ENCODE measurements around the gene PSMA6.
"Not testable (repeated sequence)": the region's sequence is repeated elsewhere in the genome, so short reads cannot be mapped to it uniquely, and the experiment has no call there.

PSMA6 gene

DNA sequence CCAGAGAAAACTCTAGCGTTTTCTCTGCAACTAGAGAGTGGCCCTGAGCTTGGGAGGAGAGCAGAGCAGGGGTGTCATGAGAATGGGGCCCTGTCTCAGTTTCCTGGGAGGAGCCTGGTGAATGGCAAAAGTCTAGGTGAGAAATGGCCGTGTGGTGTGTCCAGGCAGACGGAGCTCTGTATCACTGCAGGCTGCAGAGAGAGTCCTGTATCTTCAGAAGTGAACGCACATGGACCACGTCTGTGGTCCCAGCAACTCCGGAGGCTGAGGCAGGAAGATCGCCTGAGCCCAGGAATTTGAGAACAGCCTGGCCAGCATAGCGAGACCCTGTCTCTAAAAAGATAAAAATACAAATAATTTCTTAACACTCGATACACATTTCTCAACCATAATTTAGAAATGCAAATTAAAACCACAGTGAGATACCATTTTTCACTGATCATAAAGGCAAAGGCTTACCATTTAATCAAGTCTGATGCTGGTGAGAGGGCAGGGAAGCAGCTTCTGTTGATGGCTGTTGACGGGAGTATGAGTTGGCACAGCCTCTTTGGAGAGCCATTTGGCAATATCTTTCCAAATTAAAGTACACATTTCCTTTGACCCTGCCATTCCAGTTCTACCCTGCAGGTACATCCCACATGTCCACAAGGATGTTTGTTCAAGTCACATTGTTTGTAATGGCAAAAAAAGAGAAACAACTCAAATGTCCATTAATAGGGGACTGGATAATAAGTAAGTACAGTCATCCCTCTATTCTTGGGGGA, 61.4 kb downstream of the PSMA6 start:
- Histone ChIP-seq H3K79me2 (no peaks in the 10 kb centered on the region), H3K9ac (no peak overlapping the region), H3K36me3 (ENCODE audit: control insufficient read depth, insufficient read depth, low read length) (no peaks in the 10 kb centered on the region), H3K9me3 (ENCODE audit: control insufficient read depth, low read length) (no peaks in the 10 kb centered on the region), H3K4me3 (ENCODE audit: low read depth, low read length) (no peak overlapping the region), H2AFZ (peak overlapping the region; percentile 88), H3K4me2 (ENCODE audit: low read length) (no peak overlapping the region), H3K4me1 (peaks cover 30% of the 10 kb centered on the region), H3K27me3 (ENCODE audit: control insufficient read depth, insufficient read depth, low read length) (no peaks in the 10 kb centered on the region), H3K27ac (peak overlapping the region; percentile 62)
- TF ChIP-seq, protein P1, sequence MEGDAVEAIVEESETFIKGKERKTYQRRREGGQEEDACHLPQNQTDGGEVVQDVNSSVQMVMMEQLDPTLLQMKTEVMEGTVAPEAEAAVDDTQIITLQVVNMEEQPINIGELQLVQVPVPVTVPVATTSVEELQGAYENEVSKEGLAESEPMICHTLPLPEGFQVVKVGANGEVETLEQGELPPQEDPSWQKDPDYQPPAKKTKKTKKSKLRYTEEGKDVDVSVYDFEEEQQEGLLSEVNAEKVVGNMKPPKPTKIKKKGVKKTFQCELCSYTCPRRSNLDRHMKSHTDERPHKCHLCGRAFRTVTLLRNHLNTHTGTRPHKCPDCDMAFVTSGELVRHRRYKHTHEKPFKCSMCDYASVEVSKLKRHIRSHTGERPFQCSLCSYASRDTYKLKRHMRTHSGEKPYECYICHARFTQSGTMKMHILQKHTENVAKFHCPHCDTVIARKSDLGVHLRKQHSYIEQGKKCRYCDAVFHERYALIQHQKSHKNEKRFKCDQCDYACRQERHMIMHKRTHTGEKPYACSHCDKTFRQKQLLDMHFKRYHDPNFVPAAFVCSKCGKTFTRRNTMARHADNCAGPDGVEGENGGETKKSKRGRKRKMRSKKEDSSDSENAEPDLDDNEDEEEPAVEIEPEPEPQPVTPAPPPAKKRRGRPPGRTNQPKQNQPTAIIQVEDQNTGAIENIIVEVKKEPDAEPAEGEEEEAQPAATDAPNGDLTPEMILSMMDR (IDR thresholded peaks at IDR 0.05): no peak

DNA sequence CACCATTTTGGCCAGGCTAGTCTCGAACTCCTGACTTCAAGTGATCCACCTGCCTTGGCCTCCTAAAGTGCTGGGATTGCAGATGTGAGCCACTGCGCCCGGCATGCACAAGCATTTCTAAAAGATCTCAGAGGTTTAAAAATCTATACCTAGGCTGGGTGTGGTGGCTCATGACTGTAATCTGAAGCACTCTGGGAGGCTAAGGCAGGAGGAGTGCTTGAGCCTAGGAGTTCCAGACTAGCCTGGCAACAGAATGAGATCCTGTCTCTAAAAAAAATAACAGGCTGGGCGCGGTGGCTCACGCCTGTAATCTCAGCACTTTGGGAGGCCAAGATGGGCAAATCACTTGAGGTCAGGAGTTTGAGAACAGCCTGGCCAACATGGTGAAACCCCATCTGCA, 63.1 kb downstream of the PSMA6 start:
- not testable (repeated sequence) for H2AFZ ChIP-seq; H3K9me3 ChIP-seq (ENCODE audit: control insufficient read depth, low read length); H3K4me2 ChIP-seq (ENCODE audit: low read length); H3K36me3 ChIP-seq (ENCODE audit: control insufficient read depth, insufficient read depth, low read length); H3K27ac ChIP-seq; H3K9ac ChIP-seq; H3K27me3 ChIP-seq (ENCODE audit: control insufficient read depth, insufficient read depth, low read length); H3K79me2 ChIP-seq; H3K4me3 ChIP-seq (ENCODE audit: low read depth, low read length)
- peaks cover 30% of the 10 kb centered on the region for H3K4me1 ChIP-seq

DNA sequence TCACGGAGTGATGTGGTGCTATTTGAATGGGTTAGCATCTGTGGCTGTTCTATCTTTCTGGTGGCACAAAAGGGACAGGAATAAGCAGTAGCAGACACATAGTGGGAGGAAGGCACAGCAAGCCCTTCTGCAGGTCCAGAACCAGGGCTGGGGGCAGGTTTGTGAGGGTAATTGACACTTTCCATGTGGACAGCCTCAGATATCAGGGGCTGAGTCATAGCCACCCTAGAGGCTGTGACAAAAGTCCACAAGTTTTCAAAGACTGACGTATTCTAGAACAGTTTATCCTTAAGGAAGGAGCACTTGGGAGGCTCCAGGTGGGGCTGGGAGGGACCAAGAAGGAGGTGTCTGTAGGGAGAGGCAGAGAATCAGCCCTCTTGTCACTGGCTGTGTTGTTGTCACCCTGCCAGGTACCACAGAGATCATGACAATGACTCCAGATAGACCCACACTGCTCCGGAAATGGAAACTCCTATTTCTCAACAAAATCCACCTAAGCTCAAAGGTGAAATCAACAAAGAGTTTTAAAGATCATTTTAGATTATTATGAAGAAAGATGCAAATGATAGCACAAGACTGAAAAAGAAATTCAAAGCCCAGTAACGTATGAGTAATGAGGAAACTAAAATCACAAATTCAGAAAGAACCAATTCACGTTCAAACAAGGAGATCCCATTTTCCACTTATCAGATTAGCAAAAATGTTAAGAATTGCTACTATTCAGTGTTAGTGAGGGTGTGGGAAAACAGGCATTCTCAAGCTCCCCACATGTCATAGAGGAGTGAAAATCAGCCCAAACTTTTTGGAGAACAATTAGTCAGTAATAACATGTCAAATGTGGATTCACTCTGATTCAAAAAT, 64.0 kb downstream of the PSMA6 start:
- Histone ChIP-seq H3K4me2 (ENCODE audit: low read length) (peak overlapping the region; percentile 27), H3K4me1 (peaks cover 30% of the 10 kb centered on the region), H3K27ac (peak overlapping the region; percentile 78), H3K27me3 (ENCODE audit: control insufficient read depth, insufficient read depth, low read length) (no peaks in the 10 kb centered on the region), H3K9ac (no peak overlapping the region), H2AFZ (peak overlapping the region; percentile 76), H3K4me3 (ENCODE audit: low read depth, low read length) (no peak overlapping the region), H3K9me3 (ENCODE audit: control insufficient read depth, low read length) (no peaks in the 10 kb centered on the region), H3K36me3 (ENCODE audit: control insufficient read depth, insufficient read depth, low read length) (no peaks in the 10 kb centered on the region), H3K79me2 (no peaks in the 10 kb centered on the region)
- TF ChIP-seq, protein P1 (IDR thresholded peaks at IDR 0.05): no peak

DNA sequence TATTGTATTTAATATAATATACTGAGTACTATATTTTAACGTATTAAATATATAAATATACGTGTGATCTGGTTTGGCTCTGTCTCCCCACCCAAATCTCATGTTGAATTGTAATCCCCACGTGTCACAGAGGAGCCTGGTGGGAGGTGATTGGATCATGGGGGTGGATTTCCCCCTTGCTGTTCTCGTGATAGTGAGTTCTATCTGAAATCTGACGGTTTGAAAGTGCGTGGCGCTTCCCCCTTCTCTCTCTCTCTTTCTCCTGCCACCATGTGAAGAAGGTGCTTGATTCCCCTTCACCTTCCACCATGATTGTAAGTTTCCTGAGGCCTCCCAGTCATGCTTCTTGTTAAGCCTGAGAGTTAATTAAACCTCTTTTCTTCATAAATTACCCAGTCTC, 67.5 kb downstream of the PSMA6 start:
- not testable (repeated sequence) for H2AFZ ChIP-seq; H3K4me3 ChIP-seq (ENCODE audit: low read depth, low read length); H3K9me3 ChIP-seq (ENCODE audit: control insufficient read depth, low read length); H3K79me2 ChIP-seq; H3K27me3 ChIP-seq (ENCODE audit: control insufficient read depth, insufficient read depth, low read length); H3K4me2 ChIP-seq (ENCODE audit: low read length); H3K9ac ChIP-seq; H3K27ac ChIP-seq; H3K36me3 ChIP-seq (ENCODE audit: control insufficient read depth, insufficient read depth, low read length)
- peaks cover 14% of the 10 kb centered on the region for H3K4me1 ChIP-seq

DNA sequence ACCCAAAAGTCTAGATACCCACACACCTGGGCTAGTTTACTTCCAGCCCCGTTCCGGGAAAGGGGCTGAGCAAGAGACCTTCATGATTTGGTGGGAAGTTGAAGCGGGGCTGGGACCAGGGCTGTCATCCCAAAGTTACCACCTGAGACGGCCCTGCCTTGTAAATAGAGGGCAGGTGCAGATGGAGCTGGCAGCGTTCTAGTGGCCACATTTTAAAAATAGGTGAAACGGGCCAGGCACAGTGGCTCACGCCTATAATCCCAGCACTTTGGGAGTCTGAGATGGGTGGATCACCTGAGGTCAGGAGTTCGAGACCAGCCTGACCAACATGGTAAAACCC, 68.9 kb downstream of the PSMA6 start:
- Histone ChIP-seq H3K36me3 (ENCODE audit: control insufficient read depth, insufficient read depth, low read length) (no peaks in the 10 kb centered on the region), H3K27ac (no peak overlapping the region)
- TF ChIP-seq, protein P1 (IDR thresholded peaks at IDR 0.05): no peak

More for the DNA sequence above, 68.9 kb downstream of the PSMA6 start:
- Histone ChIP-seq H3K9me3 (ENCODE audit: control insufficient read depth, low read length) (no peaks in the 10 kb centered on the region), H3K4me1 (peaks cover 10% of the 10 kb centered on the region), H3K27me3 (ENCODE audit: control insufficient read depth, insufficient read depth, low read length) (no peaks in the 10 kb centered on the region), H3K4me3 (ENCODE audit: low read depth, low read length) (no peak overlapping the region), H2AFZ (no peak overlapping the region), H3K79me2 (no peaks in the 10 kb centered on the region), H3K9ac (no peak overlapping the region), H3K4me2 (ENCODE audit: low read length) (no peak overlapping the region)
